GM19438 (cell line): ENCODE data around the gene EZH1.

Experiments
- ATAC-seq: cut with Tn5 transposase; IDR thresholded peaks from one replicate; pipeline ENCODE4 v1.9.1; 2021; ENCODE audit warnings: low read depth; ENCODE audit not compliant: unreplicated experiment

The EZH1 gene

GRCh38 chr17:42685831-42686230, 59.0 kb downstream of the EZH1 start:
- ATAC-seq, result no peak

GRCh38 chr17:42684929-42685556, 59.8 kb downstream of the EZH1 start:
- ATAC-seq, result no peak

- no peak for ATAC-seq
Measured at GRCh38 chr17:42683407-42684034, 61.3 kb downstream of the EZH1 start.

- ATAC-seq, result no peak
Measured at GRCh38 chr17:42682722-42683403, 62.0 kb downstream of the EZH1 start.

GRCh38 chr17:42681976-42682721, 62.7 kb downstream of the EZH1 start, which contains the start of gene CNTNAP1:
CNTNAP1 (plus strand) TSS chr17:42682531; CDS start chr17:42682830, 299 bp downstream.
- no peak for ATAC-seq

- ATAC-seq, result no peak
Measured at GRCh38 chr17:42680331-42680808, 64.5 kb downstream of the EZH1 start.

- ATAC-seq, result no peak
Measured at GRCh38 chr17:42679492-42680330, 65.1 kb downstream of the EZH1 start.

- no peak for ATAC-seq
Measured at GRCh38 chr17:42678951-42679491, 65.8 kb downstream of the EZH1 start.

GRCh38 chr17:42677921-42678781, 66.7 kb downstream of the EZH1 start:
- ATAC-seq, result no peak

GRCh38 chr17:42677012-42677857, 67.6 kb downstream of the EZH1 start:
- peak; percentile 48 for ATAC-seq

GRCh38 chr17:42676424-42677011, 68.3 kb downstream of the EZH1 start, which contains the start of gene PLEKHH3:
PLEKHH3 (minus strand) TSS chr17:42676994; CDS start chr17:42676563, 431 bp downstream.
- no peak for ATAC-seq

- no peak for ATAC-seq
Measured at GRCh38 chr17:42675965-42676423, 68.8 kb downstream of the EZH1 start.

- no peak for ATAC-seq
Measured at GRCh38 chr17:42675348-42675964, 69.4 kb downstream of the EZH1 start.

- no peak for ATAC-seq
Measured at GRCh38 chr17:42674755-42675347, 70.0 kb downstream of the EZH1 start.

- no peak for ATAC-seq
Measured at GRCh38 chr17:42673885-42674754, 70.7 kb downstream of the EZH1 start.
